A673 (cell line): ENCODE results near the gene STKLD1. TPM values are rescaled to one million over a fixed set of nuclear protein-coding genes. Genes with fewer than 3 reads are reported as not detected.

Source experiments
- BruUV-seq: library from RNA; stranded (reverse); fragments of 400-500 nt; replicated peaks from 2 replicates; lab custom pipeline; 2021; lab: Mats Ljungman, UMichigan
- CTCF ChIA-PET: fragments of 300-600 bp; sonication (Branson Sonifier 250); formaldehyde crosslinking; loops from one replicate; lab custom pipeline; 2022; ENCODE audit warnings: antibody characterized with exemption; lab: Charles Lee
- POLR2A ChIA-PET: fragments of 300-600 bp; sonication (Branson Sonifier 250); formaldehyde crosslinking; loops from one replicate; lab custom pipeline; 2022; ENCODE audit warnings: antibody characterized with exemption; ENCODE audit not compliant: low non-redundant PET; lab: Charles Lee
- DNase-seq: peaks from one replicate; pipeline ENCODE4 v3.0.0-alpha.2; 2015; ENCODE audit warnings: low spot score
- H3K27ac ChIP-seq: fragments of 200-600 bp; sonication (generic); 2 replicates; pipeline ENCODE4 v1.5.1; 2016; ENCODE audit warnings: mixed run types, low read depth, mild to moderate bottlenecking, mixed read lengths, antibody characterized with exemption, low read length; ENCODE audit not compliant: poor library complexity, severe bottlenecking
- H3K27me3 ChIP-seq: fragments of 200-600 bp; sonication (generic); replicated peaks from 2 replicates; pipeline ENCODE4 v1.6.1; 2017; ENCODE audit warnings: mixed run types, low read depth, mild to moderate bottlenecking, mixed read lengths, antibody characterized with exemption, low read length; ENCODE audit not compliant: insufficient read depth, poor library complexity
- H3K36me3 ChIP-seq: fragments of 200-600 bp; sonication (generic); 2 replicates; pipeline ENCODE4 v1.6.1; 2016; ENCODE audit warnings: mixed run types, mild to moderate bottlenecking, mixed read lengths, antibody characterized with exemption, low read length; ENCODE audit not compliant: insufficient read depth, poor library complexity, severe bottlenecking
- H3K4me1 ChIP-seq: fragments of 200-600 bp; sonication (generic); 2 replicates; pipeline ENCODE4 v1.6.1; 2017; ENCODE audit warnings: mixed run types, mild to moderate bottlenecking, mixed read lengths, antibody characterized with exemption, low read length; ENCODE audit not compliant: insufficient read depth, poor library complexity, severe bottlenecking
- H3K4me3 ChIP-seq: fragments of 200-600 bp; sonication (generic); 2 replicates; pipeline ENCODE4 v1.5.1; 2016; ENCODE audit warnings: low read depth, mixed run types, mild to moderate bottlenecking, mixed read lengths, low read length; ENCODE audit not compliant: poor library complexity, severe bottlenecking
- H3K9me3 ChIP-seq: fragments of 200-600 bp; sonication (generic); 2 replicates; pipeline ENCODE4 v1.6.1; 2016; ENCODE audit warnings: mixed run types, low read depth, mild to moderate bottlenecking, mixed read lengths, antibody characterized with exemption, low read length; ENCODE audit not compliant: poor library complexity, severe bottlenecking
- CTCF ChIP-seq: fragments of 300-800, 200-600 bp; sonication (generic); conservative IDR thresholded peaks from 2 replicates; pipeline ENCODE4 v1.5.1; 2017; ENCODE audit warnings: low read depth, mild to moderate bottlenecking, antibody characterized with exemption, low read length, moderate library complexity, mixed read lengths
- EZH2 ChIP-seq: fragments of 200-600 bp; sonication (generic); IDR thresholded peaks from 2 replicates; pipeline ENCODE4 v1.6.1; 2017; ENCODE audit warnings: borderline replicate concordance, low read depth, mild to moderate bottlenecking, mixed read lengths, antibody characterized with exemption, low read length; ENCODE audit not compliant: poor library complexity, severe bottlenecking
- intact Hi-C: fragments of 100-400 bp; cut with micrococcal nuclease; formaldehyde crosslinking; loops from one replicate; pipeline ENCODE4 v1.10.0; 2022; ENCODE audit not compliant: unreplicated experiment
- total RNA-seq: library from RNA; stranded (reverse); gene quantifications from 2 replicates; pipeline ENCODE4 v1.2.3, GENCODE V29; 2021

STKLD1 gene
- total RNA-seq, 1 experiment from 2014 or later = 0.52 TPM

DNA sequence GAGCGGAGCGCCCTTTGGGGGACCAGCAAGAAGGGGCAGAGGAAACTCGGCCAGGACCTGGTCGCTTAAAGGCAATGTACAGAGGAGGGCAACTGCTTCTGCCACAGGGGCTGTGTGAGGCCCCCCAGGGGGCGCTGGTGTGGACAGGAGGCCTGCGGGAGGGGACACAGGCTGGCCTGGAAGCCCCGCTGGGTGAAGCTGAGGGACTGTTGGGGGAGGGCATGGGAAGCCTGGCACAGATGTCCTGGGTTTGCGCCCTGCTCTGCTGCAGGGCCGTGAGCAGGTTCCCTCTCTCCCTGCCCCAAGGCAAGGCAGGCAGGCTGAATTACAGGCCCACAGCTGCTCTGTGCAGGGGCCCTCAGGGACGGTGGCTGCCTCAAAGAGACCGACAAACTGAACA is 33.6 kb upstream of the STKLD1 start:
- BruUV-seq = no TSS peak
- CTCF ChIA-PET = no interaction called here
- POLR2A ChIA-PET = no interaction called here
- Histone ChIP-seq H3K36me3 (peaks cover 66% of the 10 kb centered on the region), H3K4me3 (no peak overlapping the region), H3K4me1 (peaks cover 7% of the 10 kb centered on the region), H3K27ac (no peak overlapping the region), H3K9me3 (no peaks in the 10 kb centered on the region), H3K27me3 (no peaks in the 10 kb centered on the region)
- intact Hi-C loops = no loop called here
- TF ChIP-seq CTCF (no peak; the same call in 1 of the 2 replicates), EZH2 (no peak)
- DNase-seq = no peak

DNA sequence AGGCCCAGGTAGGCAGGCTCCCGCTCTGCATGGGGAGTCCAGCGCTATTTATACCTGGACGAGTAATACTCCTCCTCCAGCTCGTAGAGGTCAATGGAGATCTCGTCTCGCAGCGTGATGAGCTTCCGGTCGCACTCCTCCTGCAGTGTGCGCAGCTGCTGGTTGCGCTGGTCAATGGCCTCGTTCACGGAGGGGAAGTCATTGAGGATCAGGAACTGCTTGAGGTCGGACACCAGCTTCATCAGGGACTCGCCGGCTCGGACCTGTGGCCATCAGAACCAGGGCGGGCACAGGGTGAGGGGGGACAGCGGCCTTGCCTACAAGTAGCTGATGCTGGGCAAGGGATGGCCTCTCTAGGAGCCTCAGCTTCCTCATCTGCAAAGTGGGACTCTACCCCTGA is 32.1 kb upstream of the STKLD1 start:
- BruUV-seq = no TSS peak
- no peak for DNase-seq
- intact Hi-C loops = no loop called here
- Histone ChIP-seq H3K4me3 (no peak overlapping the region), H3K9me3 (no peaks in the 10 kb centered on the region), H3K4me1 (peaks cover 8% of the 10 kb centered on the region), H3K27me3 (no peaks in the 10 kb centered on the region), H3K27ac (no peak overlapping the region), H3K36me3 (peaks cover 73% of the 10 kb centered on the region)
- CTCF ChIA-PET = no interaction called here
- TF ChIP-seq CTCF (no peak), EZH2 (no peak)
- POLR2A ChIA-PET = no interaction called here

DNA sequence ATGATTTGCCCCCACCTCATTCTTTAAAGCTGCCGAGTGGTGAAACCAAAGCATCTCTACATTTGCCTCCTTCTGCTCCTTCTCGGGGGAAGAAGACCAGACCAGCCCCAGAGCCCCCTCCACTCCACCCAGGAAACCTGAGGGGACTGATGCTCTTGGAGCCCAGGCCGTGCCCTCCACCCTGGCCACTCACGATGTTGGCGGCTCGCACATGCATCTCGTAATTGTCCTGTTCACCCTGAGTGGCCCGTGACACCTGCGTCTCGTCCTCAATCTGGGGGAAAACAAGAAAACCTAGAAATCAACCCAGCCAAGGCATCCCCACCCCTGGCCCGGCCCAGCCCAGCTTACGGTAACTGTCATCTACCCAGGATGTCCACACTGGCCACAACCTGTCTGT is 31.2 kb upstream of the STKLD1 start:
- ChIA-PET POLR2A (no interaction called here), CTCF (no interaction called here)
- no peaks in the 10 kb centered on the region for H3K27me3 ChIP-seq
- TF ChIP-seq EZH2 = no peak
- no peak for TF ChIP-seq CTCF
- H3K36me3 ChIP-seq = peaks cover 74% of the 10 kb centered on the region
- no peak overlapping the region for H3K4me3 ChIP-seq
- no peaks in the 10 kb centered on the region for H3K9me3 ChIP-seq
- DNase-seq = no peak
- BruUV-seq = no TSS peak
- H3K27ac ChIP-seq = no peak overlapping the region
- intact Hi-C loops = no loop called here
- H3K4me1 ChIP-seq = peaks cover 16% of the 10 kb centered on the region
